ENCODE data around the gene PRDM16. TPM values are rescaled to one million over a fixed set of nuclear protein-coding genes. Genes with fewer than 3 reads are reported as not detected.

PRDM16 gene
- total and polyA plus RNA-seq, 2 of the 13 experiments (the other 11 are each of a cell fraction or from before 2014, with no cell fraction given): 0.15 to 0.81 TPM

- 0 out of 2 replicates have a peak, but pooled peaks have one; percentile 12 for TF ChIP-seq ZNF609 (CRISPR knock-in tag; IDR thresholded peaks at IDR 0.05; ENCODE audit: borderline replicate concordance)
- TF ChIP-seq ZNF687 (CRISPR knock-in tag; IDR thresholded peaks at IDR 0.05): peak; percentile 49
- peak; percentile 31; the same call in 1 of the 2 replicates for TF ChIP-seq ZC3H13 (CRISPR knock-in tag; IDR thresholded peaks at IDR 0.05)
- TF ChIP-seq CENPT (CRISPR knock-in tag; IDR thresholded peaks at IDR 0.05; ENCODE audit: low read depth): no peak
- no peak for TF ChIP-seq POLR2AphosphoS2 (IDR thresholded peaks at IDR 0.05; ENCODE audit: low read depth, low read length)
- TF ChIP-seq ZFY (CRISPR knock-in tag; IDR thresholded peaks at IDR 0.05): no peak
- no peak for TF ChIP-seq HOXA7 (CRISPR knock-in tag; IDR thresholded peaks at IDR 0.05)
- TF ChIP-seq ZFX (CRISPR knock-in tag; IDR thresholded peaks at IDR 0.05; ENCODE audit: low read depth): no peak; the same call in 1 of the 2 replicates
- no peak for TF ChIP-seq HBP1 (CRISPR knock-in tag; IDR thresholded peaks at IDR 0.05; ENCODE audit: low read depth)
- no peak for TF ChIP-seq ZBTB21 (CRISPR knock-in tag; IDR thresholded peaks at IDR 0.05)
These were observed 255.9 kb downstream of the PRDM16 start (continued) for GRCh38 chr1:3324704-3325535.
